NCI-H2081 (cell line): ENCODE measurements around the gene YKT6.
"Not testable (repeated sequence)": the region's sequence is repeated elsewhere in the genome, so short reads cannot be mapped to it uniquely, and the experiment has no call there.

Experiments
- DNase-seq, 2 experiments: peaks; one replicate each; lab custom pipeline; 2025; lab: John Stamatoyannopoulos, UW

Gene YKT6

GRCh38 chr7:44172352-44172751 is 28.4 kb upstream of the YKT6 start:
- DNase-seq, result no peak

- DNase-seq, result peak; percentile 7 to 71
Observed at GRCh38 chr7:44172803-44173424, 27.9 kb upstream of the YKT6 start.

- no peak for DNase-seq
Observed at GRCh38 chr7:44173911-44174693, 26.7 kb upstream of the YKT6 start.

GRCh38 chr7:44174694-44174948 is 26.2 kb upstream of the YKT6 start:
- not testable (repeated sequence) for DNase-seq

- DNase-seq, result no peak
Observed at GRCh38 chr7:44175730-44176129, 25.0 kb upstream of the YKT6 start.

GRCh38 chr7:44176486-44176885 is 24.3 kb upstream of the YKT6 start:
- no peak for DNase-seq

GRCh38 chr7:44177570-44178131 is 23.1 kb upstream of the YKT6 start:
- DNase-seq, result no peak

- no peak for DNase-seq
Observed at GRCh38 chr7:44180631-44181030, 20.1 kb upstream of the YKT6 start.

GRCh38 chr7:44182827-44183226 is 18.0 kb upstream of the YKT6 start:
- no peak for DNase-seq

GRCh38 chr7:44183386-44183785 is 17.4 kb upstream of the YKT6 start:
- DNase-seq, result no peak

- peak; percentile 40 to 78 for DNase-seq
Observed at GRCh38 chr7:44184206-44184872, 16.4 kb upstream of the YKT6 start.

- DNase-seq, result no peak
Observed at GRCh38 chr7:44184873-44185446, 15.8 kb upstream of the YKT6 start.

GRCh38 chr7:44185729-44186128 is 15.0 kb upstream of the YKT6 start:
- DNase-seq, result peak in 1 of 2 experiments; percentile 68

GRCh38 chr7:44186736-44187135 is 14.0 kb upstream of the YKT6 start:
- DNase-seq, result no peak

- DNase-seq, result no peak
Observed at GRCh38 chr7:44187636-44188416, 13.0 kb upstream of the YKT6 start.

GRCh38 chr7:44188480-44189225 is 12.1 kb upstream of the YKT6 start:
- DNase-seq, result no peak

- DNase-seq, result peak; percentile 51 to 88
Observed at GRCh38 chr7:44189286-44189992, 11.3 kb upstream of the YKT6 start, which contains the start of gene GCK. TSS of gene GCK (minus strand) at chr7:44189439. CDS start at chr7:44188953, 486 bp downstream.

GRCh38 chr7:44189993-44190872 is 10.5 kb upstream of the YKT6 start:
- DNase-seq, result no peak

GRCh38 chr7:44191171-44191570 is 9.6 kb upstream of the YKT6 start:
- no peak for DNase-seq
